IPS-18a (cell line): Measurements from ENCODE around the gene CRYGA.
"Not testable (repeated sequence)": the region's sequence is repeated elsewhere in the genome, so short reads cannot be mapped to it uniquely, and the experiment has no call there.

Experiments used
- H3K27ac ChIP-seq: one replicate; pipeline ENCODE4 v1.5.1; 2013; ENCODE audit warnings: low read length
- H3K27me3 ChIP-seq: one replicate; pipeline ENCODE4 v1.6.1; 2013; ENCODE audit warnings: mild to moderate bottlenecking, low read length; ENCODE audit not compliant: control insufficient read depth, insufficient read depth
- H3K36me3 ChIP-seq: one replicate; pipeline ENCODE4 v1.6.1; 2013; ENCODE audit warnings: low read depth, low read length; ENCODE audit not compliant: control insufficient read depth
- H3K4me1 ChIP-seq: one replicate; pipeline ENCODE4 v1.6.1; 2013; ENCODE audit warnings: low read depth, low read length; ENCODE audit not compliant: control insufficient read depth
- H3K4me3 ChIP-seq: one replicate; pipeline ENCODE4 v1.5.1; 2013; ENCODE audit warnings: low read length
- H3K9ac ChIP-seq: one replicate; pipeline ENCODE4 v1.6.1; 2013; ENCODE audit warnings: mild to moderate bottlenecking, low read length, moderate library complexity
- H3K9me3 ChIP-seq: one replicate; pipeline ENCODE4 v1.6.1; 2013; ENCODE audit warnings: low read depth, low read length; ENCODE audit not compliant: control insufficient read depth

Gene CRYGA

GRCh38 chr2:208135794-208136715 is 27.3 kb downstream of the CRYGA start:
- Histone ChIP-seq H3K9ac (no peak overlapping the region), H3K27me3 (no peaks in the 10 kb centered on the region), H3K9me3 (no peaks in the 10 kb centered on the region), H3K4me3 (no peak overlapping the region), H3K4me1 (no peaks in the 10 kb centered on the region), H3K36me3 (no peaks in the 10 kb centered on the region), H3K27ac (no peak overlapping the region)

- H3K9ac ChIP-seq, result no peak overlapping the region
- no peaks in the 10 kb centered on the region for H3K36me3 ChIP-seq
- no peaks in the 10 kb centered on the region for H3K4me1 ChIP-seq
- H3K27ac ChIP-seq, result no peak overlapping the region
- H3K4me3 ChIP-seq, result no peak overlapping the region
- no peaks in the 10 kb centered on the region for H3K9me3 ChIP-seq
- no peaks in the 10 kb centered on the region for H3K27me3 ChIP-seq
Observed at GRCh38 chr2:208134928-208135586, 28.3 kb downstream of the CRYGA start.

GRCh38 chr2:208130712-208131110 is 32.7 kb downstream of the CRYGA start:
- H3K27ac ChIP-seq, result no peak overlapping the region
- H3K27me3 ChIP-seq, result no peaks in the 10 kb centered on the region
- H3K36me3 ChIP-seq, result no peaks in the 10 kb centered on the region
- H3K4me1 ChIP-seq, result no peaks in the 10 kb centered on the region
- no peak overlapping the region for H3K4me3 ChIP-seq
- no peak overlapping the region for H3K9ac ChIP-seq
- no peaks in the 10 kb centered on the region for H3K9me3 ChIP-seq

- Histone ChIP-seq H3K9ac (no peak within 1 kb of the TSS), H3K36me3 (no peaks in the 10 kb centered on the region), H3K4me3 (no peak within 1 kb of the TSS), H3K4me1 (no peaks in the 10 kb centered on the region), H3K9me3 (no peaks in the 10 kb centered on the region), H3K27ac (no peak within 1 kb of the TSS), H3K27me3 (no peaks in the 10 kb centered on the region)
Observed at GRCh38 chr2:208129744-208130711, 33.4 kb downstream of the CRYGA start, which contains the start of gene CRYGC. TSS of gene CRYGC (minus strand) at chr2:208129828. CDS start at chr2:208129792, 36 bp downstream.

GRCh38 chr2:208128136-208128535 is 35.3 kb downstream of the CRYGA start:
- Histone ChIP-seq H3K36me3 (no peaks in the 10 kb centered on the region), H3K9me3 (no peaks in the 10 kb centered on the region), H3K27ac (no peak overlapping the region), H3K4me1 (no peaks in the 10 kb centered on the region), H3K27me3 (no peaks in the 10 kb centered on the region), H3K9ac (no peak overlapping the region), H3K4me3 (no peak overlapping the region)

- no peak overlapping the region for H3K9ac ChIP-seq
- no peaks in the 10 kb centered on the region for H3K4me1 ChIP-seq
- no peaks in the 10 kb centered on the region for H3K27me3 ChIP-seq
- H3K9me3 ChIP-seq, result no peaks in the 10 kb centered on the region
- no peak overlapping the region for H3K4me3 ChIP-seq
- H3K27ac ChIP-seq, result no peak overlapping the region
- H3K36me3 ChIP-seq, result no peaks in the 10 kb centered on the region
Observed at GRCh38 chr2:208127090-208127489, 36.3 kb downstream of the CRYGA start.

GRCh38 chr2:208125251-208125650 is 38.1 kb downstream of the CRYGA start:
- Histone ChIP-seq H3K4me1 (no peaks in the 10 kb centered on the region), H3K27me3 (no peaks in the 10 kb centered on the region), H3K9ac (no peak overlapping the region), H3K36me3 (no peaks in the 10 kb centered on the region), H3K27ac (no peak overlapping the region), H3K9me3 (no peaks in the 10 kb centered on the region), H3K4me3 (no peak overlapping the region)

GRCh38 chr2:208124013-208124715 is 39.2 kb downstream of the CRYGA start, which contains the start of gene CRYGD:
TSS of gene CRYGD (minus strand) at chr2:208124524. CDS start at chr2:208124473, 51 bp downstream.
- H3K4me1 ChIP-seq, H3K4me3 ChIP-seq, H3K36me3 ChIP-seq, H3K27me3 ChIP-seq, H3K9me3 ChIP-seq, H3K9ac ChIP-seq, H3K27ac ChIP-seq: not testable (repeated sequence)

- no peaks in the 10 kb centered on the region for H3K27me3 ChIP-seq
Observed at GRCh38 chr2:208122248-208122647, 41.1 kb downstream of the CRYGA start.

GRCh38 chr2:208118918-208119317 is 44.5 kb downstream of the CRYGA start:
- Histone ChIP-seq H3K9ac (no peak overlapping the region), H3K9me3 (no peaks in the 10 kb centered on the region), H3K4me1 (no peaks in the 10 kb centered on the region), H3K27me3 (no peaks in the 10 kb centered on the region), H3K4me3 (no peak overlapping the region), H3K27ac (no peak overlapping the region), H3K36me3 (no peaks in the 10 kb centered on the region)

More at GRCh38 chr2:208122248-208122647, 41.1 kb downstream of the CRYGA start:
- Histone ChIP-seq H3K9me3 (no peaks in the 10 kb centered on the region), H3K4me3 (no peak overlapping the region), H3K27ac (no peak overlapping the region), H3K36me3 (no peaks in the 10 kb centered on the region), H3K4me1 (no peaks in the 10 kb centered on the region), H3K9ac (no peak overlapping the region)
